ENCODE results near the gene HNRNPA1. TPM values are rescaled to one million over a fixed set of nuclear protein-coding genes. Genes with fewer than 3 reads are reported as not detected.

HNRNPA1 gene
- total and polyA plus RNA-seq, 9 of the 15 experiments (the other 6 are each of a cell fraction or from before 2014, with no cell fraction given): 1,166 to 2,703 (median 1,815) TPM

GRCh38 chr12:54304187-54304810, 23.8 kb downstream of the HNRNPA1 start (continued):
- no peak for TF ChIP-seq RERE (CRISPR knock-in tag; IDR thresholded peaks at IDR 0.05; ENCODE audit: borderline replicate concordance)
- no peak for TF ChIP-seq PHB (CRISPR knock-in tag; IDR thresholded peaks at IDR 0.05)
- no peak for TF ChIP-seq SRSF1 (IDR thresholded peaks at IDR 0.05; ENCODE audit: low read depth, low read length)
- no peak for TF ChIP-seq ZNF280A (IDR thresholded peaks at IDR 0.05; ENCODE audit: low read depth, partially characterized antibody)
- TF ChIP-seq ESRRA (IDR thresholded peaks at IDR 0.05; ENCODE audit: borderline replicate concordance, low read depth): peak; percentile 95
- TF ChIP-seq RBM39 (optimal IDR thresholded peaks at IDR 0.05; ENCODE audit: low read depth, low read length): no peak
- TF ChIP-seq JUN (IDR thresholded peaks at IDR 0.05; ENCODE audit: borderline replicate concordance, low read depth, low read length): 0 out of 2 replicates have a peak, but pooled peaks have one; percentile 4
- no peak; the same call in 1 of the 2 replicates for TF ChIP-seq JUN (CRISPR knock-in tag; IDR thresholded peaks at IDR 0.05; ENCODE audit: borderline replicate concordance)
- TF ChIP-seq ZBTB17 (CRISPR knock-in tag; IDR thresholded peaks at IDR 0.05): peak; percentile 84
- TF ChIP-seq, protein P1, sequence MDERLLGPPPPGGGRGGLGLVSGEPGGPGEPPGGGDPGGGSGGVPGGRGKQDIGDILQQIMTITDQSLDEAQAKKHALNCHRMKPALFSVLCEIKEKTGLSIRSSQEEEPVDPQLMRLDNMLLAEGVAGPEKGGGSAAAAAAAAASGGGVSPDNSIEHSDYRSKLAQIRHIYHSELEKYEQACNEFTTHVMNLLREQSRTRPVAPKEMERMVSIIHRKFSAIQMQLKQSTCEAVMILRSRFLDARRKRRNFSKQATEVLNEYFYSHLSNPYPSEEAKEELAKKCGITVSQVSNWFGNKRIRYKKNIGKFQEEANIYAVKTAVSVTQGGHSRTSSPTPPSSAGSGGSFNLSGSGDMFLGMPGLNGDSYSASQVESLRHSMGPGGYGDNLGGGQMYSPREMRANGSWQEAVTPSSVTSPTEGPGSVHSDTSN (CRISPR knock-in tag; IDR thresholded peaks at IDR 0.05; ENCODE audit: low read depth): no peak
- TF ChIP-seq, protein P1 (tag; conservative IDR thresholded peaks at IDR 0.05; ENCODE audit: low read depth): 0 out of 2 replicates have a peak, but pooled peaks have one; percentile 12
- TF ChIP-seq HDAC8 (tag; IDR thresholded peaks at IDR 0.05): no peak
- TF ChIP-seq FIP1L1 (IDR thresholded peaks at IDR 0.05; ENCODE audit: low read depth, low read length, poor library complexity, severe bottlenecking): peak; percentile 62
- TF ChIP-seq ZNF134 (CRISPR knock-in tag; conservative IDR thresholded peaks at IDR 0.05): 0 out of 2 replicates have a peak, but pooled peaks have one; percentile 10
- TF ChIP-seq SAFB2 (IDR thresholded peaks at IDR 0.05; ENCODE audit: borderline replicate concordance, low read depth, low read length, severe bottlenecking): no peak
- TF ChIP-seq, protein P2, sequence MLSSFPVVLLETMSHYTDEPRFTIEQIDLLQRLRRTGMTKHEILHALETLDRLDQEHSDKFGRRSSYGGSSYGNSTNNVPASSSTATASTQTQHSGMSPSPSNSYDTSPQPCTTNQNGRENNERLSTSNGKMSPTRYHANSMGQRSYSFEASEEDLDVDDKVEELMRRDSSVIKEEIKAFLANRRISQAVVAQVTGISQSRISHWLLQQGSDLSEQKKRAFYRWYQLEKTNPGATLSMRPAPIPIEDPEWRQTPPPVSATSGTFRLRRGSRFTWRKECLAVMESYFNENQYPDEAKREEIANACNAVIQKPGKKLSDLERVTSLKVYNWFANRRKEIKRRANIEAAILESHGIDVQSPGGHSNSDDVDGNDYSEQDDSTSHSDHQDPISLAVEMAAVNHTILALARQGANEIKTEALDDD (IDR thresholded peaks at IDR 0.05): peak; percentile 84
- TF ChIP-seq ZNF184 (CRISPR knock-in tag; IDR thresholded peaks at IDR 0.05): no peak

Measured in K562 (cell line).